ENCODE results near the gene EPG5. TPM values are rescaled to one million over a fixed set of nuclear protein-coding genes. Genes with fewer than 3 reads are reported as not detected.

EPG5 gene
- total and polyA plus RNA-seq, 2 donors (not counting 3 experiments of a cell fraction or from before 2014, with no cell fraction given) = 16.7 to 25.6 TPM

DNA sequence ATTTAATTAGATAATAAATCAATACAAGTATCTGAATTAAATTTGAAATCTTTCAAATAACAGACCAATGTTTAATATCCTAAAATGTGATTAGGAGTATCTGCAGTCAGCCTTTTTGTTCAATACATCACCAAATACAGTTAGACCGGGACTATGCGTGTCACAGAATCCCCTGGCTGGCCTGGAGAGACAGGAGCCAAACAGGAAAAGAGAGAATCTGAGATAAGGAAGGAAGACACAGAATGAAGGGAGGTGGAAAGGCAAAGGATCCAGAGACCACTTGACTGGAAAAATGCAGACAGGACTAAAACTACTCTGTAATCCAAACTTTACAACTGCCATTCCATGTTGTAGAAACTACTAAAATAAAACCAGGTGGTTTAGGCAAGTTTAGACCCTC is 75.3 kb downstream of the EPG5 start:
- no peaks in the 10 kb centered on the region for H3K9me1 ChIP-seq (replicated peaks; ENCODE audit: control insufficient read depth, extremely low read depth, insufficient read depth, low read length)
- no peak overlapping the region for H3K4me3 ChIP-seq (replicated peaks in 1 of 3; ENCODE audit: insufficient read depth in 1 of 3, low read depth in 1 of 3, low read length in 3 of 3)
- intact Hi-C loops (cut with micrococcal nuclease) (no loop called here), dilution Hi-C loops (cut with MboI; ENCODE audit: extremely low pct_ligation_motif_present, low sequenced_read_pairs) (no loop called here)
- TF ChIP-seq EZH2 (IDR thresholded peaks at IDR 0.05; ENCODE audit: borderline replicate concordance, low read depth, low read length, severe bottlenecking) = no peak
- no peak for TF ChIP-seq MYC (IDR thresholded peaks at IDR 0.05; ENCODE audit: low read depth, low read length)
- no peak for TF ChIP-seq POLR2AphosphoS5 (IDR thresholded peaks at IDR 0.05; ENCODE audit: insufficient read depth, low read depth, low read length)
- no peak for TF ChIP-seq MAX (IDR thresholded peaks at IDR 0.05; ENCODE audit: insufficient read depth, insufficient read length)
- BruUV-seq (replicated peaks) = no TSS peak
- no peaks in the 10 kb centered on the region for H3K79me2 ChIP-seq (ENCODE audit: control insufficient read depth, insufficient read depth, low read length)
- no peaks in the 10 kb centered on the region for H4K20me1 ChIP-seq (replicated peaks; ENCODE audit: control insufficient read depth, extremely low read depth, insufficient read depth, low read length)
- no peak overlapping the region for H3K4me2 ChIP-seq (ENCODE audit: insufficient read depth, low read length)
- POLR2A ChIA-PET = no interaction called here
- no peak overlapping the region for H3K27ac ChIP-seq (ENCODE audit: insufficient read depth, low read depth, low read length)
- no peak overlapping the region for H2AFZ ChIP-seq (ENCODE audit: low read depth, low read length)
- peaks cover 4% of the 10 kb centered on the region for H3K4me1 ChIP-seq (ENCODE audit: control insufficient read depth, extremely low read depth, insufficient read depth, low read length)
- no peak for FAIRE-seq
- no peak overlapping the region for H3K9ac ChIP-seq (replicated peaks; ENCODE audit: extremely low read depth, insufficient read depth, low read length)
- CTCF ChIA-PET = interaction anchor here (2.5 kb wide), 1 partner anchor 12 kb away, joined by 14 read pairs; no protein-coding TSS in a partner anchor
- DNase-seq (ENCODE audit: low read depth, low spot score) = peak; percentile 40
- H3K9me3 ChIP-seq (replicated peaks; ENCODE audit: control insufficient read depth, insufficient read depth, low read length) = no peaks in the 10 kb centered on the region
- no peaks in the 10 kb centered on the region for H3K27me3 ChIP-seq (ENCODE audit: control insufficient read depth in 2 of 2, insufficient read depth in 2 of 2, low read length in 2 of 2)
- peaks cover 3 to 4% of the 10 kb centered on the region in 2 experiments for H3K36me3 ChIP-seq (ENCODE audit: control insufficient read depth in 2 of 2, extremely low read depth in 1 of 2, insufficient read depth in 2 of 2, low read length in 2 of 2)

DNA sequence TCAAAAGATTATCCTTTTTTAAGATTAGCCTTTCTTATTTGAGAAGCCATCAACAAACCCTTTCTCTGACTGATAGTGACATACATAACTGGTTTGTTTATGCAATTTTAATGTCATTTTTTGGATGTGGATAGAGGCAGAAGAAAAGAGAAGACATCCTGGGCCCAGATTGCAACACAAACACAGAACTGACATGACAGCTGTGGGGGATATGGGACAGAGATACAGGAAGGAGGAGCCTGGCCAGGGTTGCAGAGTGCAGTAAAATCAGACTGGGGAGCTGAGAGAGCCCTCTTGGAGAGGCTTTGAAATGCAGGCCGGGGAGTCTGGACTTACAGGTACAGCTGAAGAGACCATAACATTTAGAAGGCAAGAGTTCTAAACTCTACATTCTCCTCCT is 76.5 kb downstream of the EPG5 start:
- ChIA-PET CTCF (interaction anchor here (0.6 to 2.5 kb wide), 4 partner anchors 11 to 225 kb away, joined by 3 to 14 read pairs (median 4); no protein-coding TSS in a partner anchor), POLR2A (no interaction called here)
- H3K4me1 ChIP-seq (ENCODE audit: control insufficient read depth, extremely low read depth, insufficient read depth, low read length) = peaks cover 4% of the 10 kb centered on the region
- H4K20me1 ChIP-seq (replicated peaks; ENCODE audit: control insufficient read depth, extremely low read depth, insufficient read depth, low read length) = no peaks in the 10 kb centered on the region
- H3K79me2 ChIP-seq (ENCODE audit: control insufficient read depth, insufficient read depth, low read length) = no peaks in the 10 kb centered on the region
- intact Hi-C loops (cut with micrococcal nuclease) = no loop called here
- dilution Hi-C loops (cut with MboI; ENCODE audit: extremely low pct_ligation_motif_present, low sequenced_read_pairs) = no loop called here
- DNase-seq (ENCODE audit: low read depth, low spot score) = no peak
- no peak overlapping the region for H3K9ac ChIP-seq (replicated peaks; ENCODE audit: extremely low read depth, insufficient read depth, low read length)
- no peak overlapping the region for H3K4me3 ChIP-seq (replicated peaks in 1 of 3; ENCODE audit: insufficient read depth in 1 of 3, low read depth in 1 of 3, low read length in 3 of 3)
- FAIRE-seq = no peak
- peaks cover 3 to 4% of the 10 kb centered on the region in 2 experiments for H3K36me3 ChIP-seq (ENCODE audit: control insufficient read depth in 2 of 2, extremely low read depth in 1 of 2, insufficient read depth in 2 of 2, low read length in 2 of 2)
- H3K9me1 ChIP-seq (replicated peaks; ENCODE audit: control insufficient read depth, extremely low read depth, insufficient read depth, low read length) = no peaks in the 10 kb centered on the region
- no peak overlapping the region for H3K4me2 ChIP-seq (ENCODE audit: insufficient read depth, low read length)
- no peak overlapping the region for H3K27ac ChIP-seq (ENCODE audit: insufficient read depth, low read depth, low read length)
- no peaks in the 10 kb centered on the region for H3K27me3 ChIP-seq (ENCODE audit: control insufficient read depth in 2 of 2, insufficient read depth in 2 of 2, low read length in 2 of 2)
- H3K9me3 ChIP-seq (replicated peaks; ENCODE audit: control insufficient read depth, insufficient read depth, low read length) = no peaks in the 10 kb centered on the region
- no TSS peak for BruUV-seq (replicated peaks)
- no peak overlapping the region for H2AFZ ChIP-seq (ENCODE audit: low read depth, low read length)
- TF ChIP-seq, protein P1, sequence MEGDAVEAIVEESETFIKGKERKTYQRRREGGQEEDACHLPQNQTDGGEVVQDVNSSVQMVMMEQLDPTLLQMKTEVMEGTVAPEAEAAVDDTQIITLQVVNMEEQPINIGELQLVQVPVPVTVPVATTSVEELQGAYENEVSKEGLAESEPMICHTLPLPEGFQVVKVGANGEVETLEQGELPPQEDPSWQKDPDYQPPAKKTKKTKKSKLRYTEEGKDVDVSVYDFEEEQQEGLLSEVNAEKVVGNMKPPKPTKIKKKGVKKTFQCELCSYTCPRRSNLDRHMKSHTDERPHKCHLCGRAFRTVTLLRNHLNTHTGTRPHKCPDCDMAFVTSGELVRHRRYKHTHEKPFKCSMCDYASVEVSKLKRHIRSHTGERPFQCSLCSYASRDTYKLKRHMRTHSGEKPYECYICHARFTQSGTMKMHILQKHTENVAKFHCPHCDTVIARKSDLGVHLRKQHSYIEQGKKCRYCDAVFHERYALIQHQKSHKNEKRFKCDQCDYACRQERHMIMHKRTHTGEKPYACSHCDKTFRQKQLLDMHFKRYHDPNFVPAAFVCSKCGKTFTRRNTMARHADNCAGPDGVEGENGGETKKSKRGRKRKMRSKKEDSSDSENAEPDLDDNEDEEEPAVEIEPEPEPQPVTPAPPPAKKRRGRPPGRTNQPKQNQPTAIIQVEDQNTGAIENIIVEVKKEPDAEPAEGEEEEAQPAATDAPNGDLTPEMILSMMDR (IDR thresholded peaks at IDR 0.05; ENCODE audit: extremely low read depth in 1 of 2, insufficient read depth in 1 of 2, low read depth in 1 of 2, low read length in 2 of 2) = no peak
- TF ChIP-seq JUN (IDR thresholded peaks at IDR 0.05; ENCODE audit: borderline replicate concordance, insufficient read depth, insufficient read length, low read depth) (no peak), MAX (IDR thresholded peaks at IDR 0.05; ENCODE audit: insufficient read depth, insufficient read length) (no peak), EZH2 (IDR thresholded peaks at IDR 0.05; ENCODE audit: borderline replicate concordance, low read depth, low read length, severe bottlenecking) (no peak), POLR2AphosphoS5 (IDR thresholded peaks at IDR 0.05; ENCODE audit: insufficient read depth, low read depth, low read length) (no peak), FOS (IDR thresholded peaks at IDR 0.05; ENCODE audit: borderline replicate concordance, insufficient read depth, low read length) (no peak), POLR2A (IDR thresholded peaks at IDR 0.05; ENCODE audit: low read depth, low read length) (no peak), MYC (IDR thresholded peaks at IDR 0.05; ENCODE audit: low read depth, low read length) (no peak), GATA2 (IDR thresholded peaks at IDR 0.05; ENCODE audit: insufficient read depth, insufficient read length, low read depth, low read length) (no peak)
